Measurements from ENCODE around the gene GBF1.

GBF1 gene

GRCh38 chr10:102410429-102411073 lies 165.2 kb downstream of the GBF1 start:
- DNase-seq, result no peak

GRCh38 chr10:102411341-102412255 lies 166.3 kb downstream of the GBF1 start:
- no peak for DNase-seq

- no peak for DNase-seq
Observed at GRCh38 chr10:102412293-102412692, 167.0 kb downstream of the GBF1 start.

- peak; percentile 71 for DNase-seq
Observed at GRCh38 chr10:102413053-102413705, 167.8 kb downstream of the GBF1 start.

- DNase-seq, result no peak
Observed at GRCh38 chr10:102413806-102414561, 168.7 kb downstream of the GBF1 start.

- DNase-seq, result no peak
Observed at GRCh38 chr10:102414749-102415148, 169.4 kb downstream of the GBF1 start.

GRCh38 chr10:102416283-102416682 lies 171.0 kb downstream of the GBF1 start:
- no peak for DNase-seq

GRCh38 chr10:102416695-102417094 lies 171.4 kb downstream of the GBF1 start:
- no peak for DNase-seq

- peak; percentile 34 for DNase-seq
Observed at GRCh38 chr10:102418622-102419268, 173.4 kb downstream of the GBF1 start, which contains the start of gene PSD. PSD (minus strand) TSS chr10:102418785; CDS start chr10:102417038, 1,747 bp downstream.

GRCh38 chr10:102419269-102420180 lies 174.2 kb downstream of the GBF1 start:
- DNase-seq, result peak; percentile 58

GRCh38 chr10:102420181-102420713 lies 174.9 kb downstream of the GBF1 start:
- DNase-seq, result no peak

GRCh38 chr10:102420714-102421506 lies 175.6 kb downstream of the GBF1 start, which contains the start of gene FBXL15:
FBXL15 (plus strand) TSS chr10:102420836; CDS start chr10:102421130, 294 bp downstream.
- DNase-seq, result peak; percentile 82

GRCh38 chr10:102421507-102421756 lies 176.1 kb downstream of the GBF1 start:
- no peak for DNase-seq

GRCh38 chr10:102421757-102422512 lies 176.6 kb downstream of the GBF1 start:
- DNase-seq, result peak; percentile 1

GRCh38 chr10:102422545-102423129 lies 177.3 kb downstream of the GBF1 start:
- DNase-seq, result peak; percentile 5

- no peak for DNase-seq
Observed at GRCh38 chr10:102423372-102423968, 178.1 kb downstream of the GBF1 start.

- DNase-seq, result no peak
Observed at GRCh38 chr10:102424145-102424544, 178.8 kb downstream of the GBF1 start.

GRCh38 chr10:102424916-102425315 lies 179.6 kb downstream of the GBF1 start:
- DNase-seq, result no peak

Measured in NCI-H748 treated with DMSO at 0.1 percent for 48 hours (cell line).